Cardiac fibroblast (primary cell): ENCODE results near the gene TAF11L3.
"Not testable (repeated sequence)": the region's sequence is repeated elsewhere in the genome, so short reads cannot be mapped to it uniquely, and the experiment has no call there.

Source experiments
- DNase-seq, 2 donors: peaks; one replicate each; pipeline versions ENCODE4 v3.0.0 to v3.0.0-alpha.2; 2010; ENCODE audit warnings: low read depth in 2 of 2
- H3K4me3 ChIP-seq, 2 donors: replicated peaks in 1 of 2; 1 replicate in 1 of 2; 2 replicates in 1 of 2; pipeline ENCODE4 v1.5.1; 2011; ENCODE audit warnings: low read depth in 2 of 2, low read length in 2 of 2, mild to moderate bottlenecking in 2 of 2, moderate library complexity in 1 of 2
- TF ChIP-seq, protein P1 (sequence below): IDR thresholded peaks from one replicate; pipeline ENCODE4 v1.5.1; 2011; ENCODE audit warnings: low read depth, mild to moderate bottlenecking, low read length, inconsistent platforms

Gene TAF11L3

DNA sequence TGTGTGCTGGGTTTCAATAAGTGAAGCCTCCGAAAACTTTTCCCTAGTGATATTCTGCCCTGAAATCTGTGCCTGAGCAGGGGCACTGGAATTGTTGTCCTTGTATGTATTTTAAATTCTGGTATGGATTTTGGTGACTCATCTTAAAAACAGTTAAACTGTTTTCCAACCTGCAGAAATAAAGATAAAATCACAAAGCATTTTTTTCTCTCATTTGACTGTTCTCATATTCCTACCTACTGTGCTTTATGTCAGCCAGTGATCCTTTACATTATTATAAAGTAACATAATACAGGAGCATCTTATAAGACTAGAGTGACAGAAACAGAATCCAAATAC is 31.0 kb upstream of the TAF11L3 start:
- H3K4me3 ChIP-seq, result no peak overlapping the region
- DNase-seq, result no peak

DNA sequence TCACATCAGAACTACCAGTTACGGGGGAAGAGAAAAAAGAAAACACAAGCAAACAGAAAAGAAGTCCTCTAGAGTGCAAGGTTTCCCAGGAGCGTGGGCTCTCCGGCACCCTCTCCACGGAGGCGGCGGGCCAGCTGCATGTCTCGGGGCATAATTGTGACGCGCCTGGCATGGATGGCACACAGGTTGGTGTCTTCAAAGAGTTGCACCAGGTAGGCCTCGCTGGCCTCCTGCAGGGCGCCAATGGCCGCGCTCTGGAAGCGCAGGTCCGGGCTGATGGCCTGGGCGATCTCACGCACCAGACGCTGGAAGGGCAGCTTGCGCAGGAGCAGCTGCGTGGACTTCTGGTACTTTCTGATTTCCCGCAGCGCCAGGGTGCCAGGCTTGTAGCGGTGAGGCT is 26.9 kb upstream of the TAF11L3 start:
- not testable (repeated sequence) for DNase-seq, H3K4me3 ChIP-seq

More for the DNA sequence above, 31.0 kb upstream of the TAF11L3 start:
- TF ChIP-seq, protein P1, sequence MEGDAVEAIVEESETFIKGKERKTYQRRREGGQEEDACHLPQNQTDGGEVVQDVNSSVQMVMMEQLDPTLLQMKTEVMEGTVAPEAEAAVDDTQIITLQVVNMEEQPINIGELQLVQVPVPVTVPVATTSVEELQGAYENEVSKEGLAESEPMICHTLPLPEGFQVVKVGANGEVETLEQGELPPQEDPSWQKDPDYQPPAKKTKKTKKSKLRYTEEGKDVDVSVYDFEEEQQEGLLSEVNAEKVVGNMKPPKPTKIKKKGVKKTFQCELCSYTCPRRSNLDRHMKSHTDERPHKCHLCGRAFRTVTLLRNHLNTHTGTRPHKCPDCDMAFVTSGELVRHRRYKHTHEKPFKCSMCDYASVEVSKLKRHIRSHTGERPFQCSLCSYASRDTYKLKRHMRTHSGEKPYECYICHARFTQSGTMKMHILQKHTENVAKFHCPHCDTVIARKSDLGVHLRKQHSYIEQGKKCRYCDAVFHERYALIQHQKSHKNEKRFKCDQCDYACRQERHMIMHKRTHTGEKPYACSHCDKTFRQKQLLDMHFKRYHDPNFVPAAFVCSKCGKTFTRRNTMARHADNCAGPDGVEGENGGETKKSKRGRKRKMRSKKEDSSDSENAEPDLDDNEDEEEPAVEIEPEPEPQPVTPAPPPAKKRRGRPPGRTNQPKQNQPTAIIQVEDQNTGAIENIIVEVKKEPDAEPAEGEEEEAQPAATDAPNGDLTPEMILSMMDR, result no peak

DNA sequence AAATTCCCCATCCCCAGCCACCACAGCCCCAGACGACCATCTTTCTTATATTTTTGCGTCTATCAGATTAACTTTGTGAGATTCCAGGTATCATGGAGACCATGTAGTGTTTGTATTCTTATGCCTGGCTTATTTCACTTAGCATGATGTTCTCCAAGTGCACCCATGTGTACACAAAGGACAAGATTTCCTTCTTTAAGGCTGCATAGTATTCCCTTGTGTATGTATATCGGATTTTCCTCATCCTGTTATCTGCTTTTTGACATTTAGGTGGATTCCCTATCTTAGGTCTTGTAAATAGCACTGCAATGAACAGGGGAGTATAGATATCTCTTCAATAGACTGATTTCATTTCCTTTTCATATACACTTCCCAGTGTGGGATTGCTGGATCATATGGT is 25.4 kb upstream of the TAF11L3 start:
- TF ChIP-seq, protein P1, result no peak

DNA sequence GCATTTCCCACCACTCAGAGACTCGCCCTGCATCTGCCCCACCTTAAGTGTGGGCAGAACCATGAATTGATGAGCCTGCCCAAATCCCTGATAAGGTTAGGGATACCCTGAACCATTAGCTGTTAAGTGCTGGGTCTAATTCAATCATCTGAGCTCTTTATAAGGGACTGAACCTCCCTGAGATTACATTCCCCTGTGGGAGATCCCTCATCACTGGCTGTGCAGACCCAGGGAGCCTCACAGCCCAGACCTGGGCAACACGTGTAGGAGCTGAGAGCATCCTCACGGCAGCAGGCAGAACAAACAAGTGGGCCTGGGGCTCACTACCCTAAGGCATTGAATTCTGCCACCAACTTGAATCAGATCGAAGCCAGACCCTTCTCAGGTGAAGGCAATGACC is 20.7 kb upstream of the TAF11L3 start:
- TF ChIP-seq, protein P1, result no peak
- DNase-seq, result no peak
- no peak overlapping the region for H3K4me3 ChIP-seq

More for the DNA sequence above, 25.4 kb upstream of the TAF11L3 start:
- no peak for DNase-seq
- H3K4me3 ChIP-seq, result no peak overlapping the region

DNA sequence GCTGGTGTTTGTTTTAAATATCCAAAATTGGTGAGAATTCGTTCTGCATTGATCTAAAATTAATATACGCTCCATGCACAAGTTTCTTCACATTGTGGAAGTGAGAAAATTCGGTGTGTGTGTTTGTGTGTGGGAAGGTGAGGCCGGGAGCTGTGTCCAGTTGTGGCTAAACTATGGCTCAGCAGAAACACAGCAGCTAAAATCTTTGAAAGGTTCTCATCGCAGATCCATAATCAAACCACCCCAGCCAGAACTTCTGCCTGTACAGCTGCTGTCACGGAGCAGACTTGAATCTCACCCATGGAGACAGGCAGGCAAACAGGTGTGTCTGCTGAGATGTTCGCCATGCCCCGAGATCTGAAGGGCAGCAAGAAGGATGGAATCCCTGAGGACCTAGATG is 20.2 kb upstream of the TAF11L3 start, which contains the start of gene TAF11L2:
Gene TAF11L2 (plus strand): TSS at position 301 of the 400 bp plus-strand sequence.
- H3K4me3 ChIP-seq, DNase-seq: not testable (repeated sequence)

DNA sequence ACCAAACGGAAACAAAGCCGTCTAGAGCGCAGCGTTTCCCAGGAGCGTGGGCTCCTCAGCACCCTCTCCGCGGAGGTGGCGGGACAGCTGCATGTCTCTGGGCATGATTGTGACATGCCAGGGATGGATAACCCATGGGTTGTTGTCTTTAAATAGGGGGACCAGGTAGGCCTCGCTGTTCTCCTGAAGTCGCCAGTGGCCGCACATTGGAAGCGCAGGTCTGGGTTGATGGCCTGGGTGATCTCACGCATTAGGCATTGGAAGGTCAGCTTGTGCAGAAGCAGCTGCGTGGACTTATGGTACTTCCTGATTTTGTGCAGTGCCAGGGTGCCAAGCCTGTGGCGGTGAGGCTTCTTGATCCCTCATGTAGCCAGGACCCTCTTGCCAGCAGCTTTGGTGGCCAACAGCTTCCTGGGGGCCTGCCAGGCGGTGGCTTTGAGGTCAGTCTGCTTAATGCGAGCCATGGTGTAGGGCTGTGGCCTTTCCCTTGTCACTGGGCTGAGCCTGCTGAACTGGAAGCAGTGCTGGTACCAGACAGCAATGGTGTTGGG is 6.3 kb upstream of the TAF11L3 start:
- no peak for DNase-seq
- TF ChIP-seq, protein P1, result no peak
- H3K4me3 ChIP-seq, result no peak overlapping the region

DNA sequence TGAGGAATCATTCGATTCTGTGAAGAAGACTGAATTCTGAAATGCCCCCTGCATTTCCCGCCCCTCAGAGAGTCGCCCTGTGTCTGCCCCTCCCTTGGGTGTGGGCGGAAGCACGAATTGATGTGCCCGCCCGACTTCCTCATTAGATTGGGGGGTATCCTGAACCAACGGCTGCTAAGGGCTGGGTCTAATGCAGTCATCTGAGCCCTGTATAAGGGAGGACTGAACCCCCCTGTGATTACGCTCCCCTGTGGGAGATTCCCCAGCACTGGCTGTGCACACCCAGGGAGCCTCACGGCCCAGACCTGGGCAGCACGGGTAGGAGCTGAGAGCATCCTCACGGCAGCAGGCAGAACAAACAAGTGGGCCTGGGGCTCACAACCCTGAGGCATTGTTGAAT is 641 bp upstream of the TAF11L3 start:
- DNase-seq, H3K4me3 ChIP-seq: not testable (repeated sequence)

DNA sequence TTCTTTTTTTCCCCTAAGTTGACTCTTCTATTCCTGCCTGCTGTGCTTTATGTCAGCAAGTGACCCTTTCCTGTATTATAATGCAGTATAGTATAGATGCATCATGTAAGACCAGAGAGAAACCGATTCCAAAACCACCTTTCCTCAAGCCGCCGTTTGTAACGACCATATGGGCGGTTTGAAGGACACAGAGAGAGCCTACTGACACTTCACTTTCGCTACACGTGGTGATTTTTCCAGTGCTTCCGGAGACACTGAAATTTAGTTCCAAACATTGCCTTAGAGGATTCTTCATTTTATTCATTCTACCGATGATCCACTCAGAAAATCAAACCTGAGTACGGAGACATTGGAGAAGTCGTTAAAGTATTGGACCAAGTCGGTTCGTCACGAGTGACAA is 1.3 kb downstream of the TAF11L3 start:
- H3K4me3 ChIP-seq, DNase-seq: not testable (repeated sequence)

DNA sequence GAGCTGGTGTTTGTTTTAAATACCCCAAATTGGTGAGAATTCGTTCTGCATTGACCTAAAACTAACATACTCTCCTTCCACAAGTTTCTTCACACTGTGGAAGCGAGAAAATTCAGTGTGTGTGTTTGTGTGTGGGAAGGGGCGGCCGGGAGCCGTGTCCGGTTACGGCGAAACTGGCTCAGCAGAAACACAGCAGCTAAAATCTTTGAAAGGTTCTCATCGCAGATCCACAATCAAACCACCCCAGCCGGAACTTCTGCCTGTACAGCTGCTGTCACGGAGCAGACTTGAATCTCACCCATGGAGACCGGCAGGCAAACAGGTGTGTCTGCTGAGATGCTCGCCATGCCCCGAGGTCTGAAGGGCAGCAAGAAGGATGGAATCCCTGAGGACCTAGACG is 3.3 kb downstream of the TAF11L3 start, which contains the start of gene TAF11L4:
Gene TAF11L4 (plus strand): TSS at position 301 of the 400 bp plus-strand sequence.
- not testable (repeated sequence) for DNase-seq, H3K4me3 ChIP-seq

DNA sequence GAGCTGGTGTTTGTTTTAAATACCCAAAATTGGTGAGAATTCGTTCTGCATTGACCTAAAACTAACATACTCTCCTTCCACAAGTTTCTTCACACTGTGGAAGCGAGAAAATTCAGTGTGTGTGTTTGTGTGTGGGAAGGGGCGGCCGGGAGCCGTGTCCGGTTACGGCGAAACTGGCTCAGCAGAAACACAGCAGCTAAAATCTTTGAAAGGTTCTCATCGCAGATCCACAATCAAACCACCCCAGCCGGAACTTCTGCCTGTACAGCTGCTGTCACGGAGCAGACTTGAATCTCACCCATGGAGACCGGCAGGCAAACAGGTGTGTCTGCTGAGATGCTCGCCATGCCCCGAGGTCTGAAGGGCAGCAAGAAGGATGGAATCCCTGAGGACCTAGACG is 6.8 kb downstream of the TAF11L3 start, which contains the start of gene TAF11L5:
Gene TAF11L5 (plus strand): TSS at position 301 of the 400 bp plus-strand sequence.
- H3K4me3 ChIP-seq, result not testable (repeated sequence)

DNA sequence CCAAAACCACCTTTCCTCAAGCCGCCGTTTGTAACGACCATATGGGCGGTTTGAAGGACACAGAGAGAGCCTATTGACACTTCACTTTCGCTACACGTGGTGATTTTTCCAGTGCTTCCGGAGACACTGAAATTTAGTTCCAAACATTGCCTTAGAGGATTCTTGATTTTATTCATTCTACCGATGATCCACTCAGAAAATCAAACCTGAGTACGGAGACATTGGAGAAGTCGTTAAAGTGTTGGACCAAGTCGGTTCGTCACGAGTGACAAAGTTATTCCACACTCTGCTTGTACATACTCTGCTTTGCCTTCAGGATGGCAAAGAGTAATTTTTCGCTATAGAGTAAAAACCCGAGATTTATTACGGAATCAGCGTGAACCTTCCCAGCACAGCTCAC is 8.3 kb downstream of the TAF11L3 start:
- peak; percentile 0 to 5 for DNase-seq
- not testable (repeated sequence) for H3K4me3 ChIP-seq

More for the DNA sequence above, 6.8 kb downstream of the TAF11L3 start, which contains the start of gene TAF11L5:
- not testable (repeated sequence) for DNase-seq

DNA sequence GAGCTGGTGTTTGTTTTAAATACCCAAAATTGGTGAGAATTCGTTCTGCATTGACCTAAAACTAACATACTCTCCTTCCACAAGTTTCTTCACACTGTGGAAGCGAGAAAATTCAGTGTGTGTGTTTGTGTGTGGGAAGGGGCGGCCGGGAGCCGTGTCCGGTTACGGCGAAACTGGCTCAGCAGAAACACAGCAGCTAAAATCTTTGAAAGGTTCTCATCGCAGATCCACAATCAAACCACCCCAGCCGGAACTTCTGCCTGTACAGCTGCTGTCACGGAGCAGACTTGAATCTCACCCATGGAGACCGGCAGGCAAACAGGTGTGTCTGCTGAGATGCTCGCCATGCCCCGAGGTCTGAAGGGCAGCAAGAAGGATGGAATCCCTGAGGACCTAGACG is 10.2 kb downstream of the TAF11L3 start, which contains the start of gene TAF11L6:
Gene TAF11L6 (plus strand): TSS at position 301 of the 400 bp plus-strand sequence.
- not testable (repeated sequence) for H3K4me3 ChIP-seq, DNase-seq
